Measurements from ENCODE around the gene SSC5D. TPM values are rescaled to one million over a fixed set of nuclear protein-coding genes. Genes with fewer than 3 reads are reported as not detected.

Gene SSC5D
- total RNA-seq, 1 donor from 2014 or later = 1.1 TPM

GRCh38 chr19:55442372-55442961, 45.8 kb upstream of the SSC5D start:
- DNase-seq (ENCODE audit: low spot score, unreplicated experiment) = no peak
- H3K27ac Mint-ChIP-seq = no peak overlapping the region
- H3K4me1 Mint-ChIP-seq (ENCODE audit: low read depth) = no peaks in the 10 kb centered on the region
- H3K9me3 Mint-ChIP-seq (ENCODE audit: low read depth) = no peaks in the 10 kb centered on the region
- no peak for TF ChIP-seq CTCF (IDR thresholded peaks at IDR 0.05; ENCODE audit: unreplicated experiment)
- peaks cover 76% of the 10 kb centered on the region for H3K27me3 Mint-ChIP-seq
- no peak overlapping the region for H3K4me3 Mint-ChIP-seq (ENCODE audit: low read depth)
- no peaks in the 10 kb centered on the region for H3K36me3 Mint-ChIP-seq (ENCODE audit: insufficient read depth)

DNA sequence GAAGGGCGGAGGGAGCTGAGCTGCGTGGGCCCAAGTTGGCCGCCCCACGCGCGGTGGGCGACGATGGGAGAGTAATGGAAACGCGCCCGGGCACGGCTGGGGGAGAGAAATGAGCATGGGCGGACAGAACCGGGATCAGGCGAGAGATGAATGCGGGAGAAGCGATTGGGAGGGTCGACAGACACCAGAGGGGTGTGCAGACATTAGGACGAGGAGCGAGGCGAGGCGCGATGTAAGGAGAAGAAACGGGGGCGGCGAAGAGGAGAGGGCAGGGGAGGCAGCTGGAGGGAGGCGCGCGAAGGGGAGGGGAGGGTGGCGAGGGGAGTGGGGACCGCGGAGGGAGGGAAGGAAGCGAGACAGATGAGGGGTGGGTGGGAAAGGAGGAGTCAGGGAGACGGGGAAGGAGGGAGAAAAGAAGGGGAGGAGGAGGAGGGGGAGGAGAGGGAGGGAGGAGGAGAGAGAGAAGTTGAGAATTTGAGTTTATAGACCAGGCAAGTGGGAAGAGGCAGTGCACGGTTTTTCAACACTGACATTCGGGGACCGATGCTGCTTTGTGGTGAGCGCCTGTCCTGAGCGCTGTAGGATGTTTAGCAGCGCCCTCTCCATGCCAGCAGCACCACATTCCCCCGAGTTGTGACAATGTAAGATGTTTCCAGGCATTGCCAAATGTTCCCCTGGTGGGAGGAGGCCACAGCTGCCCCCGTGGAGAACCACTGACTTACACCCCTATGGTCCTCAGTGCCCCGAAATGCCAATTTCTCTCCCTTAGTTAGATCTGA, 45.0 kb upstream of the SSC5D start, which contains the start of gene SHISA7:
Gene SHISA7 (minus strand): TSS at position 256 of the 779 bp plus-strand sequence. CDS start 437 bp downstream, outside the sequence.
- Mint-ChIP-seq H3K36me3 (ENCODE audit: insufficient read depth) (no peaks in the 10 kb centered on the region), H3K27me3 (peaks cover 73% of the 10 kb centered on the region), H3K4me1 (ENCODE audit: low read depth) (no peaks in the 10 kb centered on the region), H3K27ac (no peak within 1 kb of the TSS), H3K9me3 (ENCODE audit: low read depth) (no peaks in the 10 kb centered on the region), H3K4me3 (ENCODE audit: low read depth) (no peak within 1 kb of the TSS)
- TF ChIP-seq CTCF (IDR thresholded peaks at IDR 0.05; ENCODE audit: unreplicated experiment) = no peak
- no peak for DNase-seq (ENCODE audit: low spot score, unreplicated experiment)

DNA sequence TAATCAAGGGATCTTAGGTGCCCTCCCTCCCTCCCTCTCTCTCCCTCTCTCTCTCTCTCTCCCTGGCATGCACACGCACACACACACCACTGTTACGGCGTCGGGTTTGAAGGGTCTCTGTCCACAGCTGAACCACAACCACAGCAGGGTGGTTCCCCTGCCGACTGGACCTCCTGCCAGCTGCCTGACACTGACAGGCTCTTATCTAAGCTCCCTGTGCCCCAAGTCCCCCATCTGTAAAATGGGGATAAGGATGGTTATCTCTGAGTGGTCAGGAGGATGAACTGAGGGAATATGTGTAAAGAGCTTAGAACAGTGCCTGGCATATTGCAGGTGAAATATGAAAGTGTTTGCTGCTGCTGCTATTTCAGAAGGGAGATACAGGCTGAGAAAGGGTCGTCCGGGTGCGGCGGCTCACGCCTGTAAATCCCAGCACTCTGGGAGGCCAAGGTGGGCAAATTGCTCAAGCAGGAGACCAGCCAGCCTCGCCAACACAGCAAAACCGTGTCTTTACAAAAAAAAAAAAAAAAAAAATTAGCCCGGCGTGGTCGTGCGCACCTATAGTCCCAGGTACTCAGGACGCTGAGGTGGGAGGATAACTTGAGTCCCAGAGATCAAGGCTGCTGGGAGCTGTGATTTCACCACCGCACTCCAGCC, 44.3 kb upstream of the SSC5D start:
- no peak for TF ChIP-seq CTCF (IDR thresholded peaks at IDR 0.05; ENCODE audit: unreplicated experiment)
- Mint-ChIP-seq H3K27ac (no peak overlapping the region), H3K27me3 (peaks cover 67% of the 10 kb centered on the region), H3K9me3 (ENCODE audit: low read depth) (no peaks in the 10 kb centered on the region), H3K4me3 (ENCODE audit: low read depth) (no peak overlapping the region), H3K36me3 (ENCODE audit: insufficient read depth) (no peaks in the 10 kb centered on the region), H3K4me1 (ENCODE audit: low read depth) (no peaks in the 10 kb centered on the region)
- DNase-seq (ENCODE audit: low spot score, unreplicated experiment) = no peak

GRCh38 chr19:55444646-55445045, 43.6 kb upstream of the SSC5D start:
- H3K27me3 Mint-ChIP-seq = peaks cover 60% of the 10 kb centered on the region
- H3K27ac Mint-ChIP-seq = no peak overlapping the region
- no peaks in the 10 kb centered on the region for H3K36me3 Mint-ChIP-seq (ENCODE audit: insufficient read depth)
- DNase-seq (ENCODE audit: low spot score, unreplicated experiment) = no peak
- H3K9me3 Mint-ChIP-seq (ENCODE audit: low read depth) = no peaks in the 10 kb centered on the region
- H3K4me1 Mint-ChIP-seq (ENCODE audit: low read depth) = no peaks in the 10 kb centered on the region
- no peak for TF ChIP-seq CTCF (IDR thresholded peaks at IDR 0.05; ENCODE audit: unreplicated experiment)
- no peak overlapping the region for H3K4me3 Mint-ChIP-seq (ENCODE audit: low read depth)

DNA sequence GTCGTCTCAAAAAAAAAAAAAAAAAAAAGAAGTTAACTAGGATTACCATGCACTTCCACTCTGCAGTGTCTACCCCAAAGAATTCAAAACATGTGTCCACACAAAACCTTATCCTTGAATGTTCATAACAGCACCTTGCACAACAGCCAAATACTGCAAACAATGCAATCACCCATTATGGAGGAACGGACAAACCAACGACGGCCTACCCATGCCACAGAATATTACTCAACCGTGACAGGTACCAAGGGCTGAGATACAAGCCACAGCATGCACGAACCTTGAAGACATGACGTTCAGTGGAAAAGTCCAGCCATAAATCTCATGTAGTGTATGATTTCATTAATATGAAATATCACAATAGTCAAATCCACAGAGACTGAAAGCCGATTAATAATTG, 42.2 kb upstream of the SSC5D start:
- H3K9me3 Mint-ChIP-seq (ENCODE audit: low read depth) = no peaks in the 10 kb centered on the region
- TF ChIP-seq CTCF (IDR thresholded peaks at IDR 0.05; ENCODE audit: unreplicated experiment) = no peak
- H3K36me3 Mint-ChIP-seq (ENCODE audit: insufficient read depth) = no peaks in the 10 kb centered on the region
- DNase-seq (ENCODE audit: low spot score, unreplicated experiment) = no peak
- H3K27ac Mint-ChIP-seq = no peak overlapping the region
- no peaks in the 10 kb centered on the region for H3K4me1 Mint-ChIP-seq (ENCODE audit: low read depth)
- peaks cover 56% of the 10 kb centered on the region for H3K27me3 Mint-ChIP-seq
- no peak overlapping the region for H3K4me3 Mint-ChIP-seq (ENCODE audit: low read depth)

Data from progenitor cell of endocrine pancreas (in vitro differentiated cells).